Astrocyte (in vitro differentiated cells and primary cell): ENCODE results near the gene PEX7. TPM values are rescaled to one million over a fixed set of nuclear protein-coding genes. Genes with fewer than 3 reads are reported as not detected.

ENCODE experiments used
- DNase-seq: peaks from one replicate; pipeline ENCODE4 v3.0.0-alpha.2; 2010; ENCODE audit warnings: low read depth
- FAIRE-seq: peaks from 2 replicates; lab custom pipeline; 2011; peaks lifted over from hg19 to GRCh38; lab: Jason Lieb, UNC
- H2AFZ ChIP-seq: 2 replicates; pipeline ENCODE4 v1.6.0; 2012; ENCODE audit warnings: low read depth, low read length, inconsistent platforms
- H3K27ac ChIP-seq: 2 replicates; pipeline ENCODE4 v1.5.1; 2011; ENCODE audit warnings: low read depth, low read length, inconsistent platforms
- H3K27me3 ChIP-seq: 2 replicates; pipeline ENCODE4 v1.6.0; 2011; ENCODE audit warnings: low read length, inconsistent platforms; ENCODE audit not compliant: insufficient read depth
- H3K36me3 ChIP-seq: 2 replicates; pipeline ENCODE4 v1.5.1; 2011; ENCODE audit warnings: low read length, inconsistent platforms; ENCODE audit not compliant: insufficient read depth
- H3K4me1 ChIP-seq: 2 replicates; pipeline ENCODE4 v1.5.1; 2011; ENCODE audit warnings: low read length, inconsistent platforms; ENCODE audit not compliant: insufficient read depth
- H3K4me2 ChIP-seq: 2 replicates; pipeline ENCODE4 v1.6.0; 2012; ENCODE audit warnings: low read length, inconsistent platforms
- H3K4me3 ChIP-seq: 2 replicates; pipeline ENCODE4 v1.5.1; 2011; ENCODE audit warnings: low read depth, mild to moderate bottlenecking, low read length, inconsistent platforms; ENCODE audit not compliant: insufficient read depth
- H3K79me2 ChIP-seq: 2 replicates; pipeline ENCODE4 v1.6.0; 2012; ENCODE audit warnings: mild to moderate bottlenecking, low read length, inconsistent platforms; ENCODE audit not compliant: insufficient read depth
- H3K9ac ChIP-seq: 2 replicates; pipeline ENCODE4 v1.6.0; 2012; ENCODE audit warnings: mild to moderate bottlenecking, low read length, inconsistent platforms
- H3K9me3 ChIP-seq: 2 replicates; pipeline ENCODE4 v1.5.1; 2012; ENCODE audit warnings: low read depth, mild to moderate bottlenecking, low read length, inconsistent platforms; ENCODE audit not compliant: insufficient read depth
- H4K20me1 ChIP-seq: 2 replicates; pipeline ENCODE4 v1.6.0; 2012; ENCODE audit warnings: low read length, inconsistent platforms; ENCODE audit not compliant: insufficient read depth
- H3K27ac Mint-ChIP-seq: one replicate; pipeline ENCODE4 v1.8.0; 2021; ENCODE audit warnings: mild to moderate bottlenecking, mixed read lengths; ENCODE audit not compliant: unreplicated experiment
- H3K27me3 Mint-ChIP-seq: one replicate; pipeline ENCODE4 v1.8.0; 2021; ENCODE audit warnings: low read depth, mixed read lengths; ENCODE audit not compliant: unreplicated experiment
- H3K36me3 Mint-ChIP-seq: one replicate; pipeline ENCODE4 v1.8.0; 2021; ENCODE audit warnings: low read depth, mixed read lengths; ENCODE audit not compliant: unreplicated experiment
- H3K4me1 Mint-ChIP-seq: one replicate; pipeline ENCODE4 v1.8.0; 2021; ENCODE audit warnings: low read depth, mixed read lengths; ENCODE audit not compliant: unreplicated experiment
- H3K4me3 Mint-ChIP-seq: one replicate; pipeline ENCODE4 v1.8.0; 2021; ENCODE audit warnings: mild to moderate bottlenecking, moderate library complexity, mixed read lengths; ENCODE audit not compliant: unreplicated experiment
- H3K9me3 Mint-ChIP-seq: one replicate; pipeline ENCODE4 v1.8.0; 2021; ENCODE audit warnings: mild to moderate bottlenecking, mixed read lengths; ENCODE audit not compliant: unreplicated experiment
- CTCF ChIP-seq: IDR thresholded peaks from 2 replicates; pipeline ENCODE4 v1.5.1; 2011; ENCODE audit warnings: low read depth, mild to moderate bottlenecking, inconsistent platforms, low read length, moderate library complexity; ENCODE audit not compliant: insufficient read depth
- EZH2 ChIP-seq: IDR thresholded peaks from 2 replicates; pipeline ENCODE4 v1.6.1; 2012; ENCODE audit warnings: mild to moderate bottlenecking, low read length, inconsistent platforms; ENCODE audit not compliant: insufficient read depth
- total RNA-seq: library from RNA; stranded (reverse); gene quantifications from 2 replicates; pipeline ENCODE4 v1.2.1, GENCODE V29; 2021

Gene PEX7
- total RNA-seq, 1 donor from 2014 or later: 4.8 TPM

GRCh38 chr6:136783495-136784270, 38.7 kb upstream of the PEX7 start:
- H3K9me3 Mint-ChIP-seq: no peaks in the 10 kb centered on the region
- H3K4me1 ChIP-seq: peaks cover 20% of the 10 kb centered on the region
- no peak overlapping the region for H3K4me3 ChIP-seq
- no peaks in the 10 kb centered on the region for H3K27me3 ChIP-seq
- no peaks in the 10 kb centered on the region for H3K36me3 Mint-ChIP-seq
- H3K4me2 ChIP-seq: no peak overlapping the region
- H3K79me2 ChIP-seq: peaks cover 57% of the 10 kb centered on the region
- no peaks in the 10 kb centered on the region for H3K9me3 ChIP-seq
- H3K27ac ChIP-seq: no peak overlapping the region
- H4K20me1 ChIP-seq: no peaks in the 10 kb centered on the region
- no peaks in the 10 kb centered on the region for H3K27me3 Mint-ChIP-seq
- H3K4me1 Mint-ChIP-seq: peaks cover 29% of the 10 kb centered on the region
- H3K36me3 ChIP-seq: no peaks in the 10 kb centered on the region
- TF ChIP-seq EZH2: no peak
- H3K9ac ChIP-seq: no peak overlapping the region
- no peak overlapping the region for H2AFZ ChIP-seq
- DNase-seq: no peak
- no peak for FAIRE-seq
- H3K27ac Mint-ChIP-seq: peak overlapping the region; percentile 26
- no peak overlapping the region for H3K4me3 Mint-ChIP-seq

GRCh38 chr6:136784271-136784664, 38.1 kb upstream of the PEX7 start:
- H3K27ac ChIP-seq: no peak overlapping the region
- H2AFZ ChIP-seq: no peak overlapping the region
- H3K79me2 ChIP-seq: peaks cover 59% of the 10 kb centered on the region
- Mint-ChIP-seq H3K36me3 (no peaks in the 10 kb centered on the region), H3K4me3 (no peak overlapping the region), H3K27me3 (no peaks in the 10 kb centered on the region), H3K27ac (no peak overlapping the region), H3K9me3 (no peaks in the 10 kb centered on the region), H3K4me1 (peaks cover 30% of the 10 kb centered on the region)
- H3K4me3 ChIP-seq: no peak overlapping the region
- no peak for FAIRE-seq
- H3K4me2 ChIP-seq: no peak overlapping the region
- H3K36me3 ChIP-seq: no peaks in the 10 kb centered on the region
- H3K4me1 ChIP-seq: peaks cover 23% of the 10 kb centered on the region
- no peaks in the 10 kb centered on the region for H3K27me3 ChIP-seq
- no peaks in the 10 kb centered on the region for H3K9me3 ChIP-seq
- no peak overlapping the region for H3K9ac ChIP-seq
- H4K20me1 ChIP-seq: no peaks in the 10 kb centered on the region
- TF ChIP-seq CTCF: no peak
- no peak for TF ChIP-seq EZH2
- no peak for DNase-seq

GRCh38 chr6:136784910-136785746, 37.3 kb upstream of the PEX7 start:
- H3K4me3 Mint-ChIP-seq: no peak overlapping the region
- Histone ChIP-seq H3K27ac (no peak overlapping the region), H3K4me2 (peak overlapping the region; percentile 1), H3K4me3 (no peak overlapping the region), H3K4me1 (peaks cover 23% of the 10 kb centered on the region), H3K27me3 (no peaks in the 10 kb centered on the region), H2AFZ (no peak overlapping the region), H3K79me2 (peaks cover 64% of the 10 kb centered on the region), H3K9me3 (no peaks in the 10 kb centered on the region), H4K20me1 (no peaks in the 10 kb centered on the region), H3K36me3 (no peaks in the 10 kb centered on the region), H3K9ac (no peak overlapping the region)
- H3K9me3 Mint-ChIP-seq: no peaks in the 10 kb centered on the region
- no peaks in the 10 kb centered on the region for H3K36me3 Mint-ChIP-seq
- H3K4me1 Mint-ChIP-seq: peaks cover 30% of the 10 kb centered on the region
- TF ChIP-seq EZH2 (no peak), CTCF (no peak)
- H3K27ac Mint-ChIP-seq: peak overlapping the region; percentile 34
- DNase-seq (peak; percentile 10), FAIRE-seq (no peak)
- no peaks in the 10 kb centered on the region for H3K27me3 Mint-ChIP-seq
